SU-DHL-6 (cell line): Measurements from ENCODE around the gene PRKAR1B.

Experiments
- CTCF ChIP-seq: fragments of 200-600 bp; sonication (generic); IDR thresholded peaks from one replicate; pipeline ENCODE4 v1.5.1; 2017; ENCODE audit warnings: antibody characterized with exemption, mild to moderate bottlenecking, low read length, moderate library complexity; ENCODE audit not compliant: insufficient read depth, poor library complexity, severe bottlenecking
- EZH2phosphoT487 ChIP-seq: fragments of 200-600 bp; sonication (generic), shearing (Covaris generic); conservative IDR thresholded peaks from 2 replicates; pipeline ENCODE4 v1.6.1; 2018; ENCODE audit warnings: mild to moderate bottlenecking, antibody characterized with exemption, low read length, moderate library complexity, mixed read lengths

GRCh38 chr7:749140-749551 lies 22.1 kb upstream of the PRKAR1B start:
- TF ChIP-seq CTCF (no peak), EZH2phosphoT487 (no peak)
